Dermis blood vessel endothelial cell (primary cell): Measurements from ENCODE around the gene GBX2. TPM values are rescaled to one million over a fixed set of nuclear protein-coding genes. Genes with fewer than 3 reads are reported as not detected.
A peak's percentile ranks its signal among the peaks of the same experiment; 100 is the strongest.

Source experiments
- DNase-seq: peaks from one replicate; pipeline ENCODE4 v3.0.0; 2010
- total RNA-seq: library from RNA; depleted of rRNA; stranded (reverse); fragments of >200 nt; gene quantifications from 2 replicates; pipeline ENCODE4 v1.2.3, GENCODE V29; 2014

The GBX2 gene
- total RNA-seq = 0.34 and 1.1 TPM in 2 replicates

GRCh38 chr2:236168110-236169080, at the start of gene GBX2:
Gene GBX2, minus strand, starts transcription at chr2:236168386. Its CDS starts 415 bp downstream, at chr2:236167971.
- peak; percentile 94 for DNase-seq

GRCh38 chr2:236217926-236218325, 49.7 kb upstream of the GBX2 start:
- no peak for DNase-seq

- DNase-seq = no peak
These were observed 48.5 kb upstream of the GBX2 start for GRCh38 chr2:236216711-236217110.

GRCh38 chr2:236215761-236216333, 47.7 kb upstream of the GBX2 start:
- no peak for DNase-seq

- DNase-seq = no peak
These were observed 47.0 kb upstream of the GBX2 start for GRCh38 chr2:236215196-236215595.

GRCh38 chr2:236214376-236214995, 46.3 kb upstream of the GBX2 start:
- DNase-seq = no peak

GRCh38 chr2:236211296-236211695, 43.1 kb upstream of the GBX2 start:
- no peak for DNase-seq

- no peak for DNase-seq
These were observed 42.4 kb upstream of the GBX2 start for GRCh38 chr2:236210536-236210935.

- DNase-seq = no peak
These were observed 41.8 kb upstream of the GBX2 start for GRCh38 chr2:236209996-236210395.

GRCh38 chr2:236209535-236209934, 41.3 kb upstream of the GBX2 start:
- peak; percentile 44 for DNase-seq

- DNase-seq = no peak
These were observed 40.1 kb upstream of the GBX2 start for GRCh38 chr2:236208019-236208926.

- DNase-seq = no peak
These were observed 39.3 kb upstream of the GBX2 start for GRCh38 chr2:236207472-236207871.

- DNase-seq = peak; percentile 87
These were observed 37.9 kb upstream of the GBX2 start for GRCh38 chr2:236205867-236206645.

GRCh38 chr2:236204953-236205352, 36.8 kb upstream of the GBX2 start:
- DNase-seq = no peak

GRCh38 chr2:236200378-236200777, 32.2 kb upstream of the GBX2 start:
- no peak for DNase-seq

- no peak for DNase-seq
These were observed 28.2 kb upstream of the GBX2 start for GRCh38 chr2:236196366-236196765.

- no peak for DNase-seq
These were observed 27.5 kb upstream of the GBX2 start for GRCh38 chr2:236195726-236196125.

GRCh38 chr2:236194786-236195185, 26.6 kb upstream of the GBX2 start:
- DNase-seq = no peak

GRCh38 chr2:236193026-236193425, 24.8 kb upstream of the GBX2 start:
- DNase-seq = no peak

GRCh38 chr2:236190674-236191073, 22.5 kb upstream of the GBX2 start:
- no peak for DNase-seq

- no peak for DNase-seq
These were observed 16.5 kb upstream of the GBX2 start for GRCh38 chr2:236184701-236185100.
